GM19395 (cell line): ENCODE measurements around the gene TLX2.
A peak's percentile ranks its signal among the peaks of the same experiment; 100 is the strongest.
"Not testable (repeated sequence)": the region's sequence is repeated elsewhere in the genome, so short reads cannot be mapped to it uniquely, and the experiment has no call there.

Experiments
- ATAC-seq: cut with Tn5 transposase; IDR thresholded peaks from one replicate; pipeline ENCODE4 v1.9.1; 2021; ENCODE audit warnings: mild to moderate bottlenecking, moderate library complexity; ENCODE audit not compliant: unreplicated experiment

The TLX2 gene

DNA sequence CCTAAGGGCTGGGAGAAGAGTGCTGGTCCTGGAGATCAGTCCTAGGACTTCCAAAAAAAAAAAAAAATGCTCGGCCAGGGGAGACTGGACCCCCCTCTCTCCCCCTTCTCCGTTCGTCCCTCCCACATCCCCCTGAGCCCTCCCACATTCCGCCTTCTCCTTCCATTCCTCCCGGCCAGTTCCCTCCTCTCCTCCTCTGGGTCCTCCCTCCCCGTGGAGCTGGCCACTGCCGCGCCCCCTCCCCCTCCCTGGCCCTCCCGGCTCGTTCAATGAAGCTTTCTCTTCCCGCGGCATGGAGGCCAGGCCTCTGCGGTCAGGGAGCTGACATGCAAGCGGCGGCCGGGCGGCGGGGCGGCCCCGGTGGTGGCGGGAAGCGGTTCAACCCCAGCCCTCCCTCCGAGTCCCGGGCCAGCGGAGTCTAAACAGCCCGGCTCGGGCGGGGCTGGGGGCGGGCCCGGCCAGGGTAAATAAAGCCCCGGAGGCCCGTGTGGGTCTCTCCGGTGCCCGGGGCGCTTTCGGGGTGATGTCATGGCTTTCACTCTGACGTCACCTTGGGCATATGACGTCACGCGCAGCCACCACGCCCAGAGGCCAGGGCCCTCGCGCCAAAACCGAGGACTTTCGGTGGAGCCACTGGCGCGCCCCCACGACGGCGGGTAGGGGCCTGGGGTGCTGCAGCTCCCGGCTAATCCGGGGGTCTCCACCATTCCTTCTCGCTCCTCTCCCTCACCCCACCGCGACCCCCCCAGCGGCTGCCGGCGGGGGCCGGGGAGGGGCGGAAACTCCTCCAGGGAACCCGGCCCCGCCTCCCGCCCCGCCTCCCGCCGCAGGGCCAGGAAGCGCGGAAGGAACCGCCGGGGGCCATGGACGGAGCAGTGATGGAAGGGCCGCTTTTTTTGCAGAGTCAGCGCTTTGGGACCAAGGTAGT, 39.9 kb downstream of the TLX2 start, which contains the start of the genes DOK1 and LOXL3:
TSS of gene DOK1 (plus strand) at position 829 of the 928 bp plus-strand sequence. CDS start at position 864, 35 bp downstream.
TSS of gene LOXL3 (minus strand) at position 51 of the 928 bp plus-strand sequence. CDS start 1,308 bp downstream, outside the sequence.
- peak; percentile 49 for ATAC-seq

DNA sequence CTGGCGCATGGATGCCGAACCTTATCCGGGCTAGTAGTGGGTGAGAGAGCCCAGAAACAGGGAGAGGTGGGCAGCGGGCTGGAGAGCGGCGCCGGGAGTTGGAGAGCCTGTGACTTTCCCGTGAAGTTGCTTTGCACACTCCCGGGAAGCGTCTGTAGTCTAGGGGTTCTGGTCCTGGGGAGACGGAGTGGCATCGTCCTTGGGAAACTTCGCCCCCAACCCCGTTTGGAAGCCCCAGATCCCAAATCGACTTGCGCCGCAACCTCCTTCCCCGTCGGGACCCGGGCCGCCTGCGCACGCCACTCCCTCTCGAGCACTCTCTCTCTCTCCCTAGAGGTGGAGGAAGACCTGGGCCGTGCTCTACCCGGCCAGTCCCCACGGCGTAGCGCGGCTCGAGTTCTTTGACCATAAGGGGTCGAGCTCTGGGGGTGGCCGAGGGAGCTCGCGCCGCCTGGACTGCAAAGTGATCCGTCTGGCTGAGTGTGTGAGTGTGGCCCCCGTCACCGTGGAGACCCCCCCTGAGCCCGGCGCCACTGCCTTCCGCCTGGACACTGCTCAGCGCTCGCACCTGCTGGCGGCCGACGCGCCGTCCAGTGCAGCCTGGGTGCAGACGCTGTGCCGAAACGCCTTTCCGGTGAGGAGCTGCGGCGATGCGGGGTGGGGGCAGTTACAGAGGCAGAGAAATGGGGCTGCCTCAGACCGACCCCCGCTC, 40.7 kb downstream of the TLX2 start:
- ATAC-seq: peak; percentile 42

DNA sequence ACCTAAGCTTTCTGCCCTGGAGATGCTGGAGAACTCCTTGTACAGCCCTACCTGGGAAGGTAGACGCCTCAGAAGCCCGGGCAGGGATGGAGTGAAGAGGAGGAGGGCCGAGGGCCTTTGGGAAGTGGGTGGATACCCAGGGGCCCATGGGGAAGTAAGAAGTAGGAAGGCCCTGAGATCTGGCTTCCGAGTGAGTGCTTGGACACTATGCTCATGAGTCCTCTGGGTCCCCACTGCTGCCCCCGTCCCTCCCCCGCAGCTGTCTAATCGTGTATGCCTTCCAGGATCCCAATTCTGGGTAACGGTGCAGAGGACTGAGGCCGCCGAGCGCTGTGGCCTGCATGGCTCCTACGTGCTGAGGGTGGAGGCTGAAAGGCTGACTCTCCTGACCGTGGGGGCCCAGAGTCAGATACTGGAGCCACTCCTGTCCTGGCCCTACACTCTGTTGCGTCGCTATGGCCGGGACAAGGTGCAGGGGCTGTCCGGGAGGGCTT, 41.4 kb downstream of the TLX2 start:
- no peak for ATAC-seq

DNA sequence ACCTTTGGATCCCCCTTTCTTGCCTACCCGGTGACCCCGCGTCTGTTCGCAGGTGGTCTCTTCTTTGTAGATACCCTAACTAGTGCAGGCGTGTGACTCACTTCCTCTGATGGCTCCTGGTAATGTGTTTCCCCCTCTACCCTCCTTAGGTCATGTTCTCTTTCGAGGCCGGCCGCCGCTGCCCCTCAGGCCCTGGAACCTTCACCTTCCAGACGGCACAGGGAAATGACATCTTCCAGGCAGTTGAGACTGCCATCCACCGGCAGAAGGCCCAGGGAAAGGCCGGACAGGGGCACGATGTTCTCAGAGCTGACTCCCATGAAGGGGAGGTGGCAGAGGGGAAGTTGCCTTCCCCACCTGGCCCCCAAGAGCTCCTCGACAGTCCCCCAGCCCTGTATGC, 41.9 kb downstream of the TLX2 start:
- no peak for ATAC-seq

DNA sequence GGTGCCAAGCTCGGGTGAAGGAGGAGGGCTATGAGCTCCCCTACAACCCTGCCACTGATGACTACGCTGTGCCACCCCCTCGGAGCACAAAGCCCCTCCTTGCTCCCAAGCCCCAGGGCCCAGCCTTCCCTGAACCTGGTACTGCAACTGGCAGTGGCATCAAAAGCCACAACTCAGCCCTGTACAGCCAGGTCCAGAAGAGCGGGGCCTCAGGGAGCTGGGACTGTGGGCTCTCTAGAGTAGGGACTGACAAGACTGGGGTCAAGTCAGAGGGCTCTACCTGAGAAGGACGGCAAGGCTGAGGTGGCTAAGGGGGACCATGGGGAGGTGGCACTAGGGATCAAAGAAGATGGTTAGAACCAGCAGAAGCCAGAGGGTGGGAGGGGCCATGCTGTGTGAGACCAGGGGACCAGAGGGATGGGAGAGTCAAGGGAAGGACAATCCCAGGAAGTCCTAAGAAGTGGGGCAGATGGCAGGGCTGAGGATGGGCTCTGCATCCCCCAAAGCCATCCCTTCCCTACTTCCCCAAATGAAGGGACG, 42.7 kb downstream of the TLX2 start:
- no peak for ATAC-seq

DNA sequence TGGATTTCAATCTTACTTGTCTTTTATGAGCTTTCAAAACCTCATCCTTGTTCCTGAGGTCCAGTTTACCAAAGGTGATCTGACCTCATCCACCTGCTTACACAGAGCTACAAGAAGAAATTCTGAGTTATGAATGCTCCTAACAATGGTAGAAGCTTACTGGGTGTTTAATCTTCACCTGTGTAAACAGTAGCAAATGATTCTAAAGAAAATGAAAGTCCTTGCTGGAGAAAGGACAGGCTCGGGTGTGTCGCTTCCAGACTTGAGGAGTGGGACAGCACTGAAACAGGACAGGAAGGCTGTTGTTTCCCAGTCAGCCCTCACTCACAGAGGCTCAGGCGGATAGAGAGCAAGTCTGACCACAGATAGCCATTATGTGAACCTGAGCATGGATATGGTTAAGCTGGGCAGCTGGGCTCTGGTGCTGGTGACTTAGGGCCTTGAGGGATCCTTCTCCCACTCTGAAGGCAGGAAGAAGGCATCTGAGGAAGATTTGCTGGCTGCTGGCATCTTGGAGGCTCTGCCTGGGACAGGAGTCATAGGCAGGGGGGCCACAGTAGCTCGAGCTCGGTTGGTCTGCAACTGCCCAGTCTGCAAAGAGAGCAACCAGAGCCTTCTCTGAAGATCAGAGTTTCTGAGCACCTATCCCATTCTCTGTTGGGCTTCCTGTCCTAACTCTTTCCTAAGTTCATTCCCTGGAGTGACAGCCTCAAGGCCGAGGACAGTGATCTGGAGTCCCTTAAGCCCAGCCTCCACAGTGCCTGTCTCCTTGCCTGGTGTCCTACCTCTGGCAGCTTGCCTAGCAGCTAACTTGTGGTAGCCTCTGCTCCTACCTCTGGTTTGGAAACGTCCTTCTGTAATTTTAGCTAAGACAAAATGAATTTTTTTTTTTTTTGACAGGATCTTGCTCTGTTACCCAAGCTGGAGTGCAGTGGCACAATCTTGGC, 44.3 kb downstream of the TLX2 start:
- no peak for ATAC-seq

DNA sequence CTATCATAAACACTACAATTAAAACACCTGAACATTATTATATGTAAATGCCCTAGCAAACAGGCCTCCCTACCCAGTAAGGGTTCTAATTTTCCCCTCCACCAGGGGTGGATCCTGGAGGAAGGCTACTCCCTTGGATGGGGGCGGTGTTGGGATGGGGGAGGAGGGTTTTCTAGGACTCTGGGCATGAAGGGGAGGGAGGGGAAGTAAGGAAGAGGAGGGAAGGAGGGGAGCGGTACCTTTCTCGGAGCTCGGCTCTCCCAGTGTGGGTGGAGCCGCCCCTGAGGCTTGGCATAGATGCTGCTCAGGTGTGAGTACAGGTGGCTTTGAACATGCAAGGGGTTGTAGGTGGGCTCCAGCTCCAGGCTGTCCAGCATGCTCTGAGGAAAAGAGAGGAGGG, 45.7 kb downstream of the TLX2 start:
- no peak for ATAC-seq

DNA sequence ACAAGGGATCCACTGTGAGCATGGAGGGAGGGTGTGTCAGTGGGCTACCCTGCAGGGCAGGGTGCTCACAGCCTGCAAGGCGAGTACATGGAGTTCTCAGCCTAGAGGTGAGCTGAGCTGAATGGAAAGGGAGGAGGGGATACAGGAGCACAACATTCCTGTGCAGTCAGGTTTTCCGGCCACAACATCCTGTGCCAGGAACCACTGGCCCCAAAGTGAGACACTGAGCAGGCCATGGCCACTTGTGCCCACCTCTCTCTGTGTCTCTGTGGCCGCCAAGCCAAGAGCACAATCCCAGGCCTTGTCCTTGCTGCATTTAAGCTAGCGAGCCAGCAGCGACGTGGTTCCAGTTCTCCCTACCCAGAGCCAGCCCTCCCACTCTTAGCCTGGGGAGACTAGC, 46.3 kb downstream of the TLX2 start:
- no peak for ATAC-seq

DNA sequence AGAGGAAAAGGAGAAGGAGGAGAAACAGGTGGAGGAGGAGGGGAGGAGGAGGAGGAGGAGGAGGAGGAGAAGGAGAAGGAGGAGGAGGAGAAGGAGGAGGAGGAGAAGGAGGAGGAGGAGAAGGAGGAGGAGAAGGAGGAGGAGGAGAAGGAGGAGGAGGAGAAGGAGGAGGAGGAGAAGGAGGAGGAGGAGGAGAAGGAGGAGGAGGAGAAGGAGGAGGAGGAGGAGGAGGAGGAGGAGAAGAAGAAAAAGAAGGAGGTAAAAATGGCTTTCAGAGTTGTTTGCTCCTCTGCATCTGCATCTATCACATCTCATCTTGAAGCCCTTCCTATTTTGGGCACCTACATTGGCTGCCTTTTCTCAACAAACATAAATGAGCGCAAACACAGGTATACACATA, 46.8 kb downstream of the TLX2 start:
- ATAC-seq: not testable (repeated sequence)

DNA sequence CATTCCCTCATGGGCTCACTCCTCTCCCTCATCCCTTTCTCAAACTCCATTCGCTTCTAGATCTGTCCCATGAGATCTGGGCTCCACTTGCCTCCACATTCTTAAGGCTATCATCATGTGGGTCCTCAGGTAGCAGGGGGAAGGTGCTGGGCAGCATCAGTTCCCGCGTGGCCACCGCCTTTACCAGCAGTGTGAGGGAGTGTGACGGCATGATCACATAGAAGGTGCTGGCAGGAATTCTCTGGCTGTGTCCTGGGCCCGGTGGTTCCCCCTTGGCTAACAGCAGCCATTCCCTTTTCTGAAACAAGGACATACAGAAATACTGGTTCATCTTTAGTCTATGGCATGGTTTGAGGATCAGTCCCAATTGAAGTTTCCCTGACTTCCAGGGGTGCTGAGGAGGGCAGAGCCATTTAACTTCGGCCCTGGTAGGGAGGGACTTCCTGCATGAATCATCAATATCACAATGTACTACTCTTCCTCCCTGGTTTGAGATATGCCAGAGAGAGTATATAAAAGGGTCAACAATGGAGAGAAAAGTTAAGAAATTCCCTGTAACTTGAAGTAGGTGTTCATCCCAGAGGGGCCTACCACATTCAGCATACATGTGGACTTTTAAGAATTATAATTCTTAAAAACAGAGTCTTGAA, 48.0 kb downstream of the TLX2 start:
- ATAC-seq: no peak

DNA sequence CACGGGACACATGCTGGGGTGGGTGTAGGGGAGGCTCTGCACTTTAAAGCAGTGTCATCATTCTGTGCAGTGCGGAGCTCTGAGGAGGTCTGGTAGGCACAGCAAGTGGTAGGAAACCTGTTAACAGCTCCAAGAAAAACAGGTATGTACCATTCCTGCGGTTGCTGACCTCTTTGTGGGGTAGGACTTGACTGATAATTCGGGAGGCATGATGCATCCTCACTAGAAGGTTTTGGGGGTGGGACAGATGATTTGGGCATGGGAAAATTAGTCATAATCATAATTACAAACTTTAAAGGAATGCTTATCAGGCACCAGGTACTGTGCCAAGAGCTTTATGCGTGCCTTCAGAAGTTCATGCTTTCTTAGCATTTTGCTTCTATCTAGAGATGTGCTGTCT, 50.0 kb downstream of the TLX2 start:
- no peak for ATAC-seq

DNA sequence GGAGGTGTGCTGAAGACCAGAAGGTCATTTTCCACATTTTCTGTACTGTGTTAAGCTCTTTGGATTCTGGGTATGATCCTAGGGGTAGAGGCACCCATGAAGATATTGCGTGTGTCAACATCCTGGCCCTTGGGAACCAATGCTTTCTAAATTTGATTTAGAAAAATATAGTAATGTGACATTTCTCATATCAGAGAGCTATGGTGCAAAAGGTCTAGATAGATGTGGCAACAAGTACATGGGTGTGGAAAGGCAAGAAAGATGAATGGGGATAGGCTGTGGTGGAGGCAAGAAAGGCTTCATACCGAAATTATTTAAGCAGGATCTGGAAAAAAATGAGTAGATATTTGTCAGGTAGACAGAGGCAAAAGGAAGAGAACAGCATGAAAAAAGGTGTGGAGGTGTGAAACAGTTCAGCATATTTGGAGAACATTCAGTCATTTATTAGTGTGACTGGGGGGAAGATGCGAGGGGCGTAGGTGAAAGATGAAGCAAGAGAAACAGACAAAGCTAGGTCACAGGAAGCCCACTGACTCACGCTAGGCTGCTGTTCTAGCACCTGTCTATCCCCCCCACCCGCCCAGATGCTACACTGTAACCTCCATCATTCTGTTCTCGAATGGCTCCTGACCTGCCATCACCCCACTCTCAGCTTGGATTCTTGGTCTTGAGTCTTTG, 52.0 kb downstream of the TLX2 start:
- no peak for ATAC-seq

DNA sequence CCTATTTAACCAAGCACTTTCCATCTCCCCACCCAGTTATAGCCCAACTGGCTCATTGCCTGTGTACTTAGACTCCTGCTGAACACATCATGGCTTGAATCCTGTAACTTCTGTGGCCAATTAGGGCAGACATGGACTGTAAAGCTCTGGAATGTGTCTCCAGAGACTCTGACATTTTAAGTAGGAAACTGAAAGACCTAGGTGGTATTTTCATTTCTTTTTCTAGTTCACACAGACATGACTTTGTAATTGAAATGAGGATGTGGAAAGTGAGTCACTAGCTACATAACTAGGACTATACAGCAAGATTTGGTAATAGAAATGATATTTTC, 52.5 kb downstream of the TLX2 start:
- no peak for ATAC-seq
